OCI-LY1 (cell line): ENCODE measurements around the gene GPR68.

Experiments
- EZH2 ChIP-seq: fragments of 200-600 bp; sonication (generic), shearing (Covaris generic); IDR thresholded peaks from 2 replicates; pipeline ENCODE4 v1.8.0; 2017; ENCODE audit warnings: borderline replicate concordance, mixed run types, mild to moderate bottlenecking, antibody characterized with exemption, low read length, moderate library complexity, mixed read lengths
- TF ChIP-seq, protein P1 (sequence below): fragments of 200-600 bp; sonication (generic), shearing (Covaris generic); IDR thresholded peaks from 2 replicates; pipeline ENCODE4 v1.5.1; 2017; ENCODE audit warnings: mild to moderate bottlenecking, antibody characterized with exemption, low read length, moderate library complexity, mixed read lengths

DNA sequence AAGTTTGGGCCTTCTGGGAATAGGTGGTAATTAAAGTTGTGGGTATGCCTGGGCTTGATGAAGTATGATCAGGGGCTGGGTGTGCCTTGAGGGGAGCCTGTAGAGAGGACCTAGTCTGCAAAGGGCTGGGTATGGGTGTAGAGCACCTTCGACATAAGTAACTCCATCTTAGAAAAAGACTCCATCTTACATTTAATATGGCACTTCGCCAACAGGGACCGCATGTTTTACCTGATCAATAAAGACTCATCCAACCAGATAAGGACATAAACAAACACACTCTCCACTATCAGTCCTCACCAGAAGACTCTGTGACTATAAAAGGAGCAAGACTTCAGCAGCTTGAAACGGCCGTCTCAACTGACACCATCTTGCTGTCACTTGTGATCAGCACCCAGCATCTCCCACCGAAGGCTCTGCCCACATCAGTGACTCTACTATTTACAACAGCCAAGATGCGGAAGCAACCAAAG is 23.5 kb upstream of the GPR68 start:
- TF ChIP-seq, protein P1, sequence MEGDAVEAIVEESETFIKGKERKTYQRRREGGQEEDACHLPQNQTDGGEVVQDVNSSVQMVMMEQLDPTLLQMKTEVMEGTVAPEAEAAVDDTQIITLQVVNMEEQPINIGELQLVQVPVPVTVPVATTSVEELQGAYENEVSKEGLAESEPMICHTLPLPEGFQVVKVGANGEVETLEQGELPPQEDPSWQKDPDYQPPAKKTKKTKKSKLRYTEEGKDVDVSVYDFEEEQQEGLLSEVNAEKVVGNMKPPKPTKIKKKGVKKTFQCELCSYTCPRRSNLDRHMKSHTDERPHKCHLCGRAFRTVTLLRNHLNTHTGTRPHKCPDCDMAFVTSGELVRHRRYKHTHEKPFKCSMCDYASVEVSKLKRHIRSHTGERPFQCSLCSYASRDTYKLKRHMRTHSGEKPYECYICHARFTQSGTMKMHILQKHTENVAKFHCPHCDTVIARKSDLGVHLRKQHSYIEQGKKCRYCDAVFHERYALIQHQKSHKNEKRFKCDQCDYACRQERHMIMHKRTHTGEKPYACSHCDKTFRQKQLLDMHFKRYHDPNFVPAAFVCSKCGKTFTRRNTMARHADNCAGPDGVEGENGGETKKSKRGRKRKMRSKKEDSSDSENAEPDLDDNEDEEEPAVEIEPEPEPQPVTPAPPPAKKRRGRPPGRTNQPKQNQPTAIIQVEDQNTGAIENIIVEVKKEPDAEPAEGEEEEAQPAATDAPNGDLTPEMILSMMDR: no peak
- TF ChIP-seq EZH2: no peak
